Renal pelvis (tissue), 12 donors: ENCODE results near the gene EEF1B2. TPM values are rescaled to one million over a fixed set of nuclear protein-coding genes. Genes with fewer than 3 reads are reported as not detected.
"Not testable (repeated sequence)": the region's sequence is repeated elsewhere in the genome, so short reads cannot be mapped to it uniquely, and the experiment has no call there.

ENCODE experiments used
- DNase-seq: peaks from one replicate; pipeline ENCODE4 v3.0.0-alpha.2; 2013
- long read RNA-seq, 16 experiments: transcript quantifications; one replicate each; lab custom pipeline, GENCODE V29; 2026
- polyA plus RNA-seq, 3 donors: library from polyadenylated mRNA; unstranded; fragments of 120-200 nt; gene quantifications; one replicate each; pipeline ENCODE4 v1.2.1, GENCODE V29; 2013; ENCODE audit not compliant: insufficient read length in 3 of 3

The EEF1B2 gene
- 100 to 1,000 TPM; 573 to 672 (median 601) TPM for polyA plus RNA-seq
- long read RNA-seq, donor 1, transcript EEF1B2-201 (7 exons, 844 nt): minor isoform, 26 of 453 reads
- long read RNA-seq, donor 1, transcript EEF1B2-211 (2 exons, 587 nt): minor isoform, 7 of 453 reads
- long read RNA-seq, donor 1, transcript EEF1B2-203 (6 exons, 1,098 nt): major isoform, 381 of 453 reads
- long read RNA-seq, donor 1, transcript EEF1B2-202 (7 exons, 880 nt): minor isoform, 13 of 453 reads
- long read RNA-seq, donor 1, partial matches to known transcripts: 21 of 453 reads
- long read RNA-seq, donor 1, other reads (novel, unspliced or antisense): 0 of 453 reads
- long read RNA-seq, donor 2, transcript EEF1B2-211 (2 exons, 587 nt): minor isoform, 12 of 626 reads
- long read RNA-seq, donor 2, transcript EEF1B2-203 (6 exons, 1,098 nt): major isoform, 498 of 626 reads
- long read RNA-seq, donor 2, transcript EEF1B2-201 (7 exons, 844 nt): minor isoform, 29 of 626 reads
- long read RNA-seq, donor 2, transcript EEF1B2-202 (7 exons, 880 nt): minor isoform, 9 of 626 reads
- long read RNA-seq, donor 2, partial matches to known transcripts: 69 of 626 reads
- long read RNA-seq, donor 2, other reads (novel, unspliced or antisense): 0 of 626 reads
- long read RNA-seq, donor 3, transcript EEF1B2-202 (7 exons, 880 nt): minor isoform, 10 of 528 reads
- long read RNA-seq, donor 3, transcript EEF1B2-201 (7 exons, 844 nt): minor isoform, 29 of 528 reads
- long read RNA-seq, donor 3, transcript EEF1B2-211 (2 exons, 587 nt): minor isoform, 19 of 528 reads
- long read RNA-seq, donor 3, transcript EEF1B2-203 (6 exons, 1,098 nt): major isoform, 413 of 528 reads
- long read RNA-seq, donor 3, partial matches to known transcripts: 45 of 528 reads
- long read RNA-seq, donor 3, other reads (novel, unspliced or antisense): 0 of 528 reads
- long read RNA-seq, donor 4, transcript EEF1B2-211 (2 exons, 587 nt): minor isoform, 15 of 607 reads
- long read RNA-seq, donor 4, transcript EEF1B2-202 (7 exons, 880 nt): minor isoform, 13 of 607 reads
- long read RNA-seq, donor 4, transcript EEF1B2-203 (6 exons, 1,098 nt): major isoform, 480 of 607 reads
- long read RNA-seq, donor 4, transcript EEF1B2-201 (7 exons, 844 nt): minor isoform, 38 of 607 reads
- long read RNA-seq, donor 4, partial matches to known transcripts: 47 of 607 reads
- long read RNA-seq, donor 4, other reads (novel, unspliced or antisense): 8 of 607 reads
- long read RNA-seq, donor 5, transcript EEF1B2-211 (2 exons, 587 nt): minor isoform, 5 of 346 reads
- long read RNA-seq, donor 5, transcript EEF1B2-201 (7 exons, 844 nt): minor isoform, 13 of 346 reads
- long read RNA-seq, donor 5, transcript EEF1B2-202 (7 exons, 880 nt): minor isoform, 12 of 346 reads
- long read RNA-seq, donor 5, transcript EEF1B2-203 (6 exons, 1,098 nt): major isoform, 267 of 346 reads
- long read RNA-seq, donor 5, partial matches to known transcripts: 45 of 346 reads
- long read RNA-seq, donor 5, other reads (novel, unspliced or antisense): 0 of 346 reads
- long read RNA-seq, donor 6, transcript EEF1B2-201 (7 exons, 844 nt): minor isoform, 25 of 325 reads
- long read RNA-seq, donor 6, transcript EEF1B2-203 (6 exons, 1,098 nt): major isoform, 217 of 325 reads
- long read RNA-seq, donor 6, transcript EEF1B2-211 (2 exons, 587 nt): minor isoform, 16 of 325 reads
- long read RNA-seq, donor 6, transcript EEF1B2-202 (7 exons, 880 nt): minor isoform, 10 of 325 reads
- long read RNA-seq, donor 6, partial matches to known transcripts: 50 of 325 reads
- long read RNA-seq, donor 6, other reads (novel, unspliced or antisense): 5 of 325 reads
- long read RNA-seq, donor 7, transcript EEF1B2-203 (6 exons, 1,098 nt): major isoform, 459 of 626 reads
- long read RNA-seq, donor 7, transcript EEF1B2-201 (7 exons, 844 nt): minor isoform, 40 of 626 reads
- long read RNA-seq, donor 7, transcript EEF1B2-211 (2 exons, 587 nt): minor isoform, 21 of 626 reads
- long read RNA-seq, donor 7, transcript EEF1B2-202 (7 exons, 880 nt): minor isoform, 10 of 626 reads
- long read RNA-seq, donor 7, partial matches to known transcripts: 92 of 626 reads
- long read RNA-seq, donor 7, other reads (novel, unspliced or antisense): 0 of 626 reads
- long read RNA-seq, donor 8, transcript EEF1B2-201 (7 exons, 844 nt): minor isoform, 9 of 184 reads
- long read RNA-seq, donor 8, transcript EEF1B2-211 (2 exons, 587 nt): minor isoform, 7 of 184 reads
- long read RNA-seq, donor 8, transcript EEF1B2-203 (6 exons, 1,098 nt): major isoform, 148 of 184 reads
- long read RNA-seq, donor 8, partial matches to known transcripts: 14 of 184 reads
- long read RNA-seq, donor 8, other reads (novel, unspliced or antisense): 0 of 184 reads
- long read RNA-seq, donor 9, transcript EEF1B2-211 (2 exons, 587 nt): minor isoform, 15 of 584 reads
- long read RNA-seq, donor 9, transcript EEF1B2-203 (6 exons, 1,098 nt): major isoform, 455 of 584 reads
- long read RNA-seq, donor 9, transcript EEF1B2-202 (7 exons, 880 nt): minor isoform, 14 of 584 reads
- long read RNA-seq, donor 9, transcript EEF1B2-201 (7 exons, 844 nt): minor isoform, 31 of 584 reads
- long read RNA-seq, donor 9, partial matches to known transcripts: 65 of 584 reads
- long read RNA-seq, donor 9, other reads (novel, unspliced or antisense): 0 of 584 reads
- long read RNA-seq, donor 10, transcript EEF1B2-209 (2 exons, 1,025 nt): minor isoform, 7 of 433 reads
- long read RNA-seq, donor 10, transcript EEF1B2-211 (2 exons, 587 nt): minor isoform, 11 of 433 reads
- long read RNA-seq, donor 10, transcript EEF1B2-203 (6 exons, 1,098 nt): major isoform, 309 of 433 reads
- long read RNA-seq, donor 10, transcript EEF1B2-201 (7 exons, 844 nt): minor isoform, 35 of 433 reads
- long read RNA-seq, donor 10, partial matches to known transcripts: 57 of 433 reads
- long read RNA-seq, donor 10, other reads (novel, unspliced or antisense): 8 of 433 reads
- long read RNA-seq, donor 11, transcript EEF1B2-211 (2 exons, 587 nt): minor isoform, 8 of 343 reads
- long read RNA-seq, donor 11, transcript EEF1B2-202 (7 exons, 880 nt): minor isoform, 6 of 343 reads
- long read RNA-seq, donor 11, transcript EEF1B2-203 (6 exons, 1,098 nt): major isoform, 258 of 343 reads
- long read RNA-seq, donor 11, transcript EEF1B2-201 (7 exons, 844 nt): minor isoform, 25 of 343 reads
- long read RNA-seq, donor 11, partial matches to known transcripts: 41 of 343 reads
- long read RNA-seq, donor 11, other reads (novel, unspliced or antisense): 0 of 343 reads
- long read RNA-seq, donor 12, transcript EEF1B2-202 (7 exons, 880 nt): minor isoform, 10 of 611 reads
- long read RNA-seq, donor 12, transcript EEF1B2-201 (7 exons, 844 nt): minor isoform, 29 of 611 reads
- long read RNA-seq, donor 12, transcript EEF1B2-209 (2 exons, 1,025 nt): minor isoform, 8 of 611 reads
- long read RNA-seq, donor 12, transcript EEF1B2-203 (6 exons, 1,098 nt): major isoform, 482 of 611 reads
- long read RNA-seq, donor 12, partial matches to known transcripts: 68 of 611 reads
- long read RNA-seq, donor 12, other reads (novel, unspliced or antisense): 6 of 611 reads
- long read RNA-seq, donor 13, transcript EEF1B2-203 (6 exons, 1,098 nt): major isoform, 210 of 296 reads
- long read RNA-seq, donor 13, transcript EEF1B2-211 (2 exons, 587 nt): minor isoform, 13 of 296 reads
- long read RNA-seq, donor 13, transcript EEF1B2-202 (7 exons, 880 nt): minor isoform, 7 of 296 reads
- long read RNA-seq, donor 13, transcript EEF1B2-201 (7 exons, 844 nt): minor isoform, 19 of 296 reads
- long read RNA-seq, donor 13, partial matches to known transcripts: 41 of 296 reads
- long read RNA-seq, donor 13, other reads (novel, unspliced or antisense): 0 of 296 reads
- long read RNA-seq, donor 14: 0 reads
- long read RNA-seq, donor 15, transcript EEF1B2-202 (7 exons, 880 nt): minor isoform, 12 of 960 reads
- long read RNA-seq, donor 15, transcript EEF1B2-203 (6 exons, 1,098 nt): major isoform, 750 of 960 reads
- long read RNA-seq, donor 15, transcript EEF1B2-201 (7 exons, 844 nt): minor isoform, 36 of 960 reads
- long read RNA-seq, donor 15, transcript EEF1B2-211 (2 exons, 587 nt): minor isoform, 16 of 960 reads
- long read RNA-seq, donor 15, partial matches to known transcripts: 136 of 960 reads
- long read RNA-seq, donor 15, other reads (novel, unspliced or antisense): 0 of 960 reads
- long read RNA-seq, donor 16, transcript EEF1B2-201 (7 exons, 844 nt): minor isoform, 53 of 669 reads
- long read RNA-seq, donor 16, transcript EEF1B2-211 (2 exons, 587 nt): minor isoform, 23 of 669 reads
- long read RNA-seq, donor 16, transcript EEF1B2-203 (6 exons, 1,098 nt): major isoform, 498 of 669 reads
- long read RNA-seq, donor 16, transcript EEF1B2-202 (7 exons, 880 nt): minor isoform, 15 of 669 reads
- long read RNA-seq, donor 16, partial matches to known transcripts: 66 of 669 reads
- long read RNA-seq, donor 16, other reads (novel, unspliced or antisense): 10 of 669 reads

DNA sequence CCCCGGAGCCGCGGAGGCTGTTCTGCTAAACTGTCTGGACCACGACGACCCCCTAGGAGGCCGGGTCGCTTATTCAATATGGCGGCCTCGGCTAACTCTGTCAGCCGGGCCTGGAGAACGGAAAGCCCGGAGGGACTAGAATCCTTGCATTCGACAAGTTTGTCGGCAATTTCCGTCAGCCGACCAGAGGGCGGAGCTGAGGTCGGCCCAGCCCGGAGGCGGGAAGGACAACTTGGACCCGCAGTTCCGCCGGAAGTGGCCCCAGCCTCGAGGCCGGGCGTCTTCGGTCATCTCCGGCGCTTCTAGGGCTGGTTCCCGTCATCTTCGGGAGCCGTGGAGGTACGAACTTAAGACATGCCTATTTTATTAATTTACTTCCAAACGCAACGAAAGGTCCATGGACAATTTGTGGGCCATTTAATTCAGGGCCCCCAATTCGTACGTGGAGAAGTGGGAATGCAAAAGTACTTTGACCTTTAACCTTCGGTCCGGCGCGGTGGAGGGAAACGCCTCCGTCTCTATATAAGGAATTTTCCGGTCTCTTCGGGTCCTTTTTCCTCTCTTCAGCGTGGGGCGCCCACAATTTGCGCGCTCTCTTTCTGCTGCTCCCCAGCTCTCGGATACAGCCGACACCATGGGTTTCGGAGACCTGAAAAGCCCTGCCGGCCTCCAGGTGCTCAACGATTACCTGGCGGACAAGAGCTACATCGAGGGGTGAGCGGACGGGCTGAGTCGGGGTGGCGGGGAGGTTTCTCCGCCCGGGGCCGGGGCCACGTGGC is at the start of gene EEF1B2, which contains the start of gene NDUFS1:
Gene EEF1B2, plus strand, starts transcription at position 550 of the 779 bp plus-strand sequence. Its CDS starts 85 bp downstream, at position 635.
Gene NDUFS1, minus strand, starts transcription at position 99 of the 779 bp plus-strand sequence. CDS start 5,766 bp downstream, outside the sequence.
- peak; percentile 99 for DNase-seq

DNA sequence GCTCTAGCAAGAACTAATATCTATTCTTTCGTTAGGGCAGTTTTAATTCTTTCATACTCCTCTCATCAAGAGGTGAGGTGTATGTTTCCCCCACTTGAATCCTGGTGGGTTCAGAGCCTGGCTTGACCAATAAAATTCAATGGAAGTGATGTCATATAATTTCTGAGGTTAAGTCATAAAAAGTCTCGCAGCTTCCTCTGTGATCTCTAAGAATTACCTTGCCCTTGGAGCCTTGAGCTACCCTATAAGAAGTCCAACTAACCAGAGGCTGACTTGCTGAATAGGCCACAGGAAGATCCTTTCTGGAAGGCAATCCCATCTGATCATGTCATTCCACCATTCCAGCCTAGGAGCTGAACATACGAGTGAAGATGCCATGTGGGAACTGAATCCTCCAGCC is 47.6 kb upstream of the EEF1B2 start:
- no peak for DNase-seq

- no peak for DNase-seq
These were observed 46.7 kb upstream of the EEF1B2 start for GRCh38 chr2:206112846-206113547.

GRCh38 chr2:206115026-206115578 is 44.6 kb upstream of the EEF1B2 start:
- DNase-seq: no peak

DNA sequence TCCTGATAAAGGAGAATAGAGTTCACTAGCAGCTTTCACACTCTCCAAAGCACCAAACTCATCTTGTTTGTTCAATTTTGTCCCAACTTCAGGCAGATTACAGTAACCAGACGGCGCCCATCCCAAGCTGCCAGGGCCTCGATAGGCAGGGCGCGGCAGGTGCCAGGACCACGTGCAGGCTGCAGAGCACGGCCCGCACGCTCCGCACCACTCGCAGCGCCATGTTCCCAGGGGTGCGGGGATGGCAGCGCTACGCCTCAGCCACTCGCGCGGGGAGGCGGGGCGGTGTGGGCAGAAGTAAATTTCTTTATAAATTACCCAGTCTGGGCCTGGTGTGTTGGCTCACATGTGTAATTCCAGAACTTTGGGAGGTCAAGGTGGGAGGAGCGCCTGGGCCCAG is 43.4 kb upstream of the EEF1B2 start:
- DNase-seq: no peak

- DNase-seq: not testable (repeated sequence)
These were observed 37.1 kb upstream of the EEF1B2 start for GRCh38 chr2:206122569-206122968.

DNA sequence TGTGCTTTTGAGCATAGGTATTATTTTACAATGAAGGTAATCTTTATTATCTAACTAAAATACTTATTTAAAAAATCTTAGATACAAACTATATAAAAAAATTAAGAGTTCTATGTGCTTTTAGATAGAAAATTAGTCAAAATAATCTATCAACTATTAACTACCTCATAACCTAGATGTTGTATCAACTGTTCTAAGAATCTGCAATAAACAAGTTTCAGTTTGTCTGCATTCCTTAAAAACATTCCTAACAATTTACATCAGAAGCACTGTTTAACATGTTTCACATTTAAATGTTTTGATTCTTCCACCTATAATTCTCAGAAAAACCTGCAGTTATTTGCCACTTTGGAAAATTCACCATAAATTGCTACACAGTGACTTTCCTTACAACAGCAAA is 33.8 kb upstream of the EEF1B2 start:
- no peak for DNase-seq

GRCh38 chr2:206127656-206128055 is 32.0 kb upstream of the EEF1B2 start:
- no peak for DNase-seq

DNA sequence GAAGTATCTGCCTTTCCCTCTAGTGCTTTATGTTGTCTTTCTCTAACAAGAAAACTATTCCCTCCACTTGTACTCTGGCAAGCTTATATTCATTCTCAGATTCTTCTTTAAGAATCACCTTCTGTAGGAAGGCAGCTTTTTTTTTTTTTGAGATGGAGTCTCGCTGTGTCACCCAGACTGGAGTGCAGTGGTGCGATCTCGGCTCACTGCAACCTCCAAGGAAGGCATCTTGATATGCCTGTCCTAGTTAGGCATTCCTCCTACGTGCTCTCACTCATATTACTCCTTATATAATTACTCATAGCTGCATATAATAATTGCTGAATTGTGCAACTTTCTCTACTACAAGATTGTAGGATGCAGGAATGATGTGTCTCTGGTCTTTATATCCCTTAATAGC is 16.2 kb upstream of the EEF1B2 start:
- no peak for DNase-seq

- DNase-seq: no peak
These were observed 15.3 kb upstream of the EEF1B2 start for GRCh38 chr2:206144383-206144782.

DNA sequence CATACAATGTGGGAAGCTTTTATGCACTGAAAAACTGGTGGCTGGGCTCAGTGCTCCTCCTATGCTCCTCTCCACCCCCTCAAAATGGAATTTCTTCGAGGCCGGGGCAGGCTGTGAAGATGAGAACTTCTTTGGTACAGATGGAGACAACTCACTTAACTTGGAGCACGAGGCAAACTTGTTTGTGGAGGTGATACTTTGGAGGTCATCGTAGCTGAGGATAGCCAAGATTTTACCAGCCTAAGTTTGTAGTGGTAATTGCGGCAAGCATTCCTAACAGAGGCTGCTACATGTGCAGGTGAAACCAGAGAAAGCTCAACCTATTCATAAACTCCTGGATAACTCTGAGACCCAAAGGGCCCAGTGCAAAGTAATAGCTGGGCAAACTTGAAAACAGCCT is 14.0 kb upstream of the EEF1B2 start:
- DNase-seq: no peak

- DNase-seq: no peak
These were observed 10.4 kb upstream of the EEF1B2 start for GRCh38 chr2:206149330-206149729.

DNA sequence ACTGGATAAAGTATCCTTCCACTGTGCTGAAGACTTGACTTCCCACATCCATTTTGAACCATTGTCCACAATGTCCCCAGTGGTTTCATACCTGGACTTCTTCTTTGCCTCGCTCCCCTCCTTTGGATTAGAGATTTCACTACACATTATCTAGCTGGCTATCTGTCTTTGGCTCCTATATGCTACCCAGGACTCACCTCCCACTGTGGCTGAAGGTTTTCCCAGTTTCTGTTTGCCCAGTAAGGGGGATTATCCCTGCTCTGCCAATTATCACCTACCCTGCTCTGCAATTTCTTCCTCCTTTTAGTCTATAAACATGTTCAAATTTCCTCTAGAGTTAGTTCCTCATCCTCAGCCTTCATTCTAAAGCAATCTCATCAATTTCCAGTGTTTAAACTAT is 9.5 kb upstream of the EEF1B2 start:
- DNase-seq: no peak
